Endothelial cell of umbilical vein (primary cell): ENCODE data around the gene RHCG. TPM values are rescaled to one million over a fixed set of nuclear protein-coding genes. Genes with fewer than 3 reads are reported as not detected.

Experiments used
- BruUV-seq: library from RNA; stranded (reverse); fragments of 400-500 nt; replicated peaks from 2 replicates; lab custom pipeline; 2021; lab: Mats Ljungman, UMichigan
- CTCF ChIA-PET: fragments of 300-600, 350-600 bp; sonication (Branson Sonifier 250); formaldehyde crosslinking; loops from one replicate; lab custom pipeline; 2021; ENCODE audit warnings: antibody characterized with exemption, inconsistent platforms; lab: Charles Lee
- POLR2A ChIA-PET: fragments of 300-600, 350-600 bp; sonication (Branson Sonifier 250); formaldehyde crosslinking; loops from one replicate; lab custom pipeline; 2021; ENCODE audit warnings: antibody characterized with exemption, inconsistent platforms; lab: Charles Lee
- DNase-seq: peaks from one replicate; pipeline ENCODE4 v3.0.0-alpha.2; 2011; ENCODE audit warnings: low read depth, low spot score
- FAIRE-seq: peaks from 2 replicates; lab custom pipeline; 2011; peaks lifted over from hg19 to GRCh38; lab: Jason Lieb, UNC
- H2AFZ ChIP-seq: 2 replicates; pipeline ENCODE4 v1.6.0; 2012; ENCODE audit warnings: low read depth, low read length, control low read depth, inconsistent platforms
- H3K27ac ChIP-seq: 2 replicates; pipeline ENCODE4 v1.5.1; 2011; ENCODE audit warnings: low read depth, mild to moderate bottlenecking, control low read depth, low read length, moderate library complexity; ENCODE audit not compliant: insufficient read depth
- H3K27me3 ChIP-seq, 2 experiments: 2 replicates each; pipeline versions ENCODE4 v1.6.0 to v1.6.1; 2011; ENCODE audit warnings: low read length in 2 of 2, mixed read lengths in 1 of 2; ENCODE audit not compliant: control insufficient read depth in 2 of 2, insufficient read depth in 2 of 2
- H3K36me3 ChIP-seq, 2 experiments: 2 replicates in 1 of 2; 3 replicates in 1 of 2; pipeline ENCODE4 v1.5.1; 2011; ENCODE audit warnings: low read length in 2 of 2, mild to moderate bottlenecking in 1 of 2, moderate library complexity in 1 of 2; ENCODE audit not compliant: control insufficient read depth in 2 of 2, insufficient read depth in 2 of 2; ENCODE audit errors: extremely low read depth in 1 of 2
- H3K4me1 ChIP-seq: 3 replicates; pipeline ENCODE4 v1.5.1; 2011; ENCODE audit warnings: mild to moderate bottlenecking, low read length; ENCODE audit not compliant: control insufficient read depth, insufficient read depth; ENCODE audit errors: extremely low read depth
- H3K4me2 ChIP-seq: 2 replicates; pipeline ENCODE4 v1.6.1; 2011; ENCODE audit warnings: low read length, control low read depth, mixed read lengths; ENCODE audit not compliant: insufficient read depth
- H3K4me3 ChIP-seq, 3 experiments: fragments of 200-600 bp in 1 of 3; sonication (generic), shearing (Covaris generic) in 1 of 3; replicated peaks in 1 of 3; 2 replicates each; pipeline ENCODE4 v1.5.1; 2011 to 2016; ENCODE audit warnings: control low read depth in 3 of 3, low read length in 3 of 3, mild to moderate bottlenecking in 2 of 3, inconsistent platforms in 1 of 3, low read depth in 1 of 3, moderate library complexity in 1 of 3; ENCODE audit not compliant: insufficient read depth in 1 of 3
- H3K79me2 ChIP-seq: 2 replicates; pipeline ENCODE4 v1.6.0; 2012; ENCODE audit warnings: low read length, inconsistent platforms; ENCODE audit not compliant: control insufficient read depth, insufficient read depth
- H3K9ac ChIP-seq: replicated peaks from 2 replicates; pipeline ENCODE3; 2011; ENCODE audit warnings: low read length, control low read depth; ENCODE audit not compliant: insufficient read depth; ENCODE audit errors: extremely low read depth
- H3K9me1 ChIP-seq: replicated peaks from 3 replicates; pipeline ENCODE4 v1.6.0; 2011; ENCODE audit warnings: mild to moderate bottlenecking, low read length; ENCODE audit not compliant: control insufficient read depth, insufficient read depth; ENCODE audit errors: extremely low read depth
- H3K9me3 ChIP-seq: replicated peaks from 2 replicates; pipeline ENCODE4 v1.5.1; 2012; ENCODE audit warnings: low read length, inconsistent platforms; ENCODE audit not compliant: control insufficient read depth, insufficient read depth
- H4K20me1 ChIP-seq: replicated peaks from 2 replicates; pipeline ENCODE3; 2011; ENCODE audit warnings: mild to moderate bottlenecking, low read length; ENCODE audit not compliant: control insufficient read depth, insufficient read depth; ENCODE audit errors: extremely low read depth
- CTCF ChIP-seq, 2 donors: IDR thresholded peaks; 1 replicate in 1 of 2; 2 replicates in 1 of 2; pipeline ENCODE4 v1.5.1; 2011; ENCODE audit warnings: low read length in 2 of 2, mild to moderate bottlenecking in 2 of 2, moderate library complexity in 2 of 2, control low read depth in 1 of 2, inconsistent platforms in 1 of 2, low read depth in 1 of 2; ENCODE audit not compliant: insufficient read depth in 1 of 2; ENCODE audit errors: extremely low read depth in 1 of 2
- EZH2 ChIP-seq: IDR thresholded peaks from 2 replicates; pipeline ENCODE4 v1.6.1; 2012; ENCODE audit warnings: borderline replicate concordance, low read depth, mild to moderate bottlenecking, moderate library complexity, low read length, inconsistent platforms; ENCODE audit not compliant: severe bottlenecking
- FOS ChIP-seq: IDR thresholded peaks from 2 replicates; pipeline ENCODE4 v1.6.1; 2011; ENCODE audit warnings: mild to moderate bottlenecking, low read length, moderate library complexity, borderline replicate concordance; ENCODE audit not compliant: insufficient read depth
- GATA2 ChIP-seq: IDR thresholded peaks from 2 replicates; pipeline ENCODE4 v1.7.0; 2011; ENCODE audit warnings: low read depth, mild to moderate bottlenecking, moderate library complexity, mixed read lengths, low read length; ENCODE audit not compliant: insufficient read length, insufficient read depth
- JUN ChIP-seq: IDR thresholded peaks from 2 replicates; pipeline ENCODE4 v1.6.1; 2011; ENCODE audit warnings: borderline replicate concordance, low read depth; ENCODE audit not compliant: insufficient read length, insufficient read depth
- MAX ChIP-seq: IDR thresholded peaks from 2 replicates; pipeline ENCODE4 v1.6.1; 2011; ENCODE audit not compliant: insufficient read depth, insufficient read length
- MYC ChIP-seq: IDR thresholded peaks from one replicate; pipeline ENCODE4 v1.6.1; 2011; ENCODE audit warnings: mild to moderate bottlenecking, low read depth, low read length
- POLR2A ChIP-seq: IDR thresholded peaks from 2 replicates; pipeline ENCODE4 v1.6.1; 2012; ENCODE audit warnings: low read depth, mild to moderate bottlenecking, control low read depth, low read length
- POLR2AphosphoS5 ChIP-seq: IDR thresholded peaks from 2 replicates; pipeline ENCODE4 v1.6.1; 2012; ENCODE audit warnings: low read depth, mild to moderate bottlenecking, control low read depth, low read length, moderate library complexity; ENCODE audit not compliant: insufficient read depth
- dilution Hi-C: fragments of 300-500 bp; cut with MboI; formaldehyde crosslinking; loops from one replicate; pipeline ENCODE4 v1.15.0; 2019; ENCODE audit warnings: low sequenced_read_pairs; ENCODE audit not compliant: extremely low pct_ligation_motif_present
- intact Hi-C: fragments of 100-400 bp; cut with micrococcal nuclease; formaldehyde crosslinking; loops from one replicate; pipeline ENCODE4 v1.10.0; 2022
- polyA plus RNA-seq, 4 experiments: library from polyadenylated mRNA; depleted of rRNA in 3 of 4; stranded (reverse) in 3 of 4; unstranded in 1 of 4; fragments of >200 nt; gene quantifications; 2 replicates each; pipeline versions ENCODE4 v1.2.1 to v1.2.3, GENCODE V29; 2011 to 2012; ENCODE audit warnings: missing spikeins in 1 of 4
- total RNA-seq: library from RNA; stranded (reverse); gene quantifications from 2 replicates; pipeline ENCODE4 v1.2.3, GENCODE V29; 2021

Gene RHCG
- total and polyA plus RNA-seq, 2 donors (not counting 3 experiments of a cell fraction or from before 2014, with no cell fraction given) = not detected

- H3K4me3 ChIP-seq = no peak overlapping the region
- POLR2A ChIA-PET = no interaction called here
- BruUV-seq = no TSS peak
- no peak for TF ChIP-seq EZH2
- no peak overlapping the region for H3K4me2 ChIP-seq
- intact Hi-C loops (no loop called here), dilution Hi-C loops (no loop called here)
- CTCF ChIA-PET = no interaction called here
- no peak for DNase-seq
- H3K4me1 ChIP-seq = no peaks in the 10 kb centered on the region
- H3K9me3 ChIP-seq = no peaks in the 10 kb centered on the region
- no peak overlapping the region for H3K9ac ChIP-seq
- H3K27me3 ChIP-seq = peaks cover 7 to 8% of the 10 kb centered on the region in 2 experiments
- H3K36me3 ChIP-seq = no peaks in the 10 kb centered on the region
- no peak for FAIRE-seq
- H2AFZ ChIP-seq = no peak overlapping the region
- no peaks in the 10 kb centered on the region for H3K79me2 ChIP-seq
- no peaks in the 10 kb centered on the region for H3K9me1 ChIP-seq
- H4K20me1 ChIP-seq = no peaks in the 10 kb centered on the region
- H3K27ac ChIP-seq = no peak overlapping the region
These were observed 9.7 kb downstream of the RHCG start for GRCh38 chr15:89486726-89487050.

GRCh38 chr15:89483079-89483478 is 13.3 kb downstream of the RHCG start:
- TF ChIP-seq CTCF (IDR thresholded peaks at IDR 0.05; ENCODE audit: extremely low read depth in 1 of 2, insufficient read depth in 1 of 2, low read depth in 1 of 2, low read length in 2 of 2) (no peak), MYC (no peak), FOS (no peak), POLR2AphosphoS5 (no peak), MAX (no peak), JUN (no peak), GATA2 (no peak), EZH2 (no peak), POLR2A (no peak)
- H3K79me2 ChIP-seq = no peaks in the 10 kb centered on the region
- intact Hi-C loops (no loop called here), dilution Hi-C loops (no loop called here)
- no peak for FAIRE-seq
- no peaks in the 10 kb centered on the region for H3K4me1 ChIP-seq
- H3K9me3 ChIP-seq = no peaks in the 10 kb centered on the region
- BruUV-seq = no TSS peak
- POLR2A ChIA-PET = no interaction called here
- no peak overlapping the region for H3K4me3 ChIP-seq
- H3K9me1 ChIP-seq = no peaks in the 10 kb centered on the region
- no peak for DNase-seq
- no peaks in the 10 kb centered on the region for H3K36me3 ChIP-seq
- H3K9ac ChIP-seq = no peak overlapping the region
- CTCF ChIA-PET = interaction anchor here (1.1 to 2.3 kb wide), 3 partner anchors 9 to 124 kb away, joined by 3 to 10 read pairs (median 4); no protein-coding TSS in a partner anchor
- no peak overlapping the region for H2AFZ ChIP-seq
- no peak overlapping the region for H3K27ac ChIP-seq
- H3K4me2 ChIP-seq = no peak overlapping the region
- no peaks in the 10 kb centered on the region for H4K20me1 ChIP-seq
- peaks cover 5 to 9% of the 10 kb centered on the region in 2 experiments for H3K27me3 ChIP-seq
